OCI-LY7 (cell line): ENCODE results near the gene CEP97. TPM values are rescaled to one million over a fixed set of nuclear protein-coding genes. Genes with fewer than 3 reads are reported as not detected.

ENCODE experiments used
- BruUV-seq: library from RNA; stranded (reverse); fragments of 400-500 nt; replicated peaks from 2 replicates; lab custom pipeline; 2021; lab: Mats Ljungman, UMichigan
- CTCF ChIA-PET: fragments of 300-600 bp; sonication (Branson Sonifier 250); formaldehyde crosslinking; loops from one replicate; lab custom pipeline; 2022; ENCODE audit warnings: antibody characterized with exemption; ENCODE audit not compliant: unreplicated experiment; lab: Charles Lee
- POLR2A ChIA-PET: fragments of 300-600 bp; sonication (Branson Sonifier 250); formaldehyde crosslinking; loops from one replicate; lab custom pipeline; 2022; ENCODE audit warnings: antibody characterized with exemption; lab: Charles Lee
- DNase-seq: peaks from one replicate; pipeline ENCODE4 v3.0.0-alpha.2; 2015; ENCODE audit warnings: low spot score
- H2AFZ ChIP-seq: fragments of 200-600 bp; sonication (generic), shearing (Covaris generic); 2 replicates; pipeline ENCODE4 v1.6.1; 2014; ENCODE audit warnings: mild to moderate bottlenecking, antibody characterized with exemption, low read length, moderate library complexity
- H3K27ac ChIP-seq: fragments of 200-600 bp; sonication (generic); 2 replicates; pipeline ENCODE4 v1.5.1; 2014; ENCODE audit warnings: mixed run types, low read depth, mild to moderate bottlenecking, moderate library complexity, low read length, inconsistent platforms; ENCODE audit not compliant: poor library complexity, severe bottlenecking
- H3K36me3 ChIP-seq: fragments of 200-600 bp; sonication (generic); 2 replicates; pipeline ENCODE4 v1.6.1; 2014; ENCODE audit warnings: mild to moderate bottlenecking, antibody characterized with exemption, low read length, moderate library complexity, mixed read lengths; ENCODE audit not compliant: insufficient read depth
- H3K4me1 ChIP-seq: fragments of 200-600 bp; sonication (generic); 2 replicates; pipeline ENCODE4 v1.5.1; 2014; ENCODE audit warnings: mild to moderate bottlenecking, low read length; ENCODE audit not compliant: insufficient read depth, poor library complexity, severe bottlenecking
- H3K4me2 ChIP-seq: fragments of 200-600 bp; sonication (generic); 2 replicates; pipeline ENCODE4 v1.6.1; 2014; ENCODE audit warnings: mild to moderate bottlenecking, low read length
- H3K4me3 ChIP-seq: fragments of 200-600 bp; sonication (generic); 2 replicates; pipeline ENCODE4 v1.5.1; 2014; ENCODE audit warnings: mild to moderate bottlenecking, low read depth, low read length; ENCODE audit not compliant: poor library complexity, severe bottlenecking
- H3K79me2 ChIP-seq: fragments of 200-600 bp; sonication (generic); 2 replicates; pipeline ENCODE4 v1.6.1; 2016; ENCODE audit warnings: low read depth, mild to moderate bottlenecking, low read length, moderate library complexity, mixed read lengths; ENCODE audit not compliant: insufficient read depth
- H3K9me2 ChIP-seq: fragments of 200-600 bp; sonication (generic); 2 replicates; pipeline ENCODE4 v1.6.1; 2016; ENCODE audit warnings: mild to moderate bottlenecking, low read length, mixed read lengths; ENCODE audit not compliant: insufficient read depth
- H3K9me3 ChIP-seq: fragments of 200-600 bp; sonication (generic); 2 replicates; pipeline ENCODE4 v1.6.1; 2014; ENCODE audit warnings: mild to moderate bottlenecking, mixed run types, low read length, mixed read lengths
- H4K20me1 ChIP-seq: fragments of 200-600 bp; sonication (generic); 2 replicates; pipeline ENCODE4 v1.6.1; 2014; ENCODE audit warnings: mild to moderate bottlenecking, antibody characterized with exemption, low read length, moderate library complexity, mixed read lengths; ENCODE audit not compliant: insufficient read depth
- CTCF ChIP-seq: fragments of 200-600 bp; sonication (generic); conservative IDR thresholded peaks from 2 replicates; pipeline ENCODE4 v1.5.1; 2014; ENCODE audit warnings: mild to moderate bottlenecking, antibody characterized with exemption, low read length, moderate library complexity, mixed read lengths
- EZH2phosphoT487 ChIP-seq: fragments of 200-600 bp; sonication (generic); IDR thresholded peaks from 2 replicates; pipeline ENCODE4 v1.6.1; 2018; ENCODE audit warnings: low read depth, borderline replicate concordance, mild to moderate bottlenecking, mixed run types, antibody characterized with exemption, low read length, moderate library complexity, mixed read lengths
- intact Hi-C: fragments of 100-400 bp; cut with micrococcal nuclease; formaldehyde crosslinking; loops from one replicate; pipeline ENCODE4 v1.10.0; 2022; ENCODE audit not compliant: unreplicated experiment
- total RNA-seq, 2 experiments: library from RNA; depleted of rRNA in 1 of 2; stranded (reverse); fragments of >200 nt in 1 of 2; shearing (Covaris generic) in 1 of 2; gene quantifications; 2 replicates each; pipeline ENCODE4 v1.2.3, GENCODE V29; 2014 to 2022

CEP97 gene
- total RNA-seq, 2 experiments from 2014 or later: 27.3 to 43.5 TPM

- H3K27ac ChIP-seq: no peak overlapping the region
- TF ChIP-seq EZH2phosphoT487 (no peak), CTCF (no peak)
- H3K9me2 ChIP-seq: no peaks in the 10 kb centered on the region
- no TSS peak for BruUV-seq
- intact Hi-C loops: loop anchor here (10.0 kb wide), 1 partner anchor 325 kb away; no protein-coding TSS in a partner anchor
- H3K4me3 ChIP-seq: no peak overlapping the region
- DNase-seq: no peak
- peaks cover 42% of the 10 kb centered on the region for H3K36me3 ChIP-seq
- ChIA-PET CTCF (no interaction called here), POLR2A (interaction anchor here (0.5 to 1.6 kb wide), 6 partner anchors 8 to 415 kb away, joined by 3 to 6 read pairs (median 3); no protein-coding TSS in a partner anchor)
- peaks cover 15% of the 10 kb centered on the region; the same call in 1 of the 2 replicates for H3K79me2 ChIP-seq
- H3K4me1 ChIP-seq: peaks cover 26% of the 10 kb centered on the region
- H2AFZ ChIP-seq: no peak overlapping the region
- H3K4me2 ChIP-seq: no peak overlapping the region
- H4K20me1 ChIP-seq: no peaks in the 10 kb centered on the region
- H3K9me3 ChIP-seq: no peaks in the 10 kb centered on the region
Observed at GRCh38 chr3:101810022-101810418, 85.6 kb downstream of the CEP97 start.

DNA sequence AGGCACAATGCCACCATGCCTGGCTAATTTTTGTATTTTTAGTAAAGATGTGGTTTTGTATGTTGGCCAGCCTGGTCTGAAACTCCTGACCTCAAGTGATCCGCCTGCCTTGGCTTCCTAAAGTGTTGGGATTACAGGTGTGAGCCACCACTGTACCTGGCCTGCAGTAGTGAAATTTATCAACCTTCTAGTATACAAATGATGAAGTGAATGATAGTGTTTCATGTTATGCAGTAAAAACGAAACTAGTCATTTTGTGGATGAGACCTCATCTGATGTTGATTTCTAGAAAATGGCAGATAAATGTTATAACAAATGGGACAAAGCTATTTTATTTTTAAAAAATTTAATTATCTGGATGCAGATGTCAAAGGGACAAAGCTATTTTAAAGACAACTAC lies 87.5 kb downstream of the CEP97 start:
- TF ChIP-seq EZH2phosphoT487 (no peak), CTCF (no peak)
- no TSS peak for BruUV-seq
- no peaks in the 10 kb centered on the region for H3K9me2 ChIP-seq
- DNase-seq: no peak
- no peak overlapping the region for H3K4me3 ChIP-seq
- peaks cover 36% of the 10 kb centered on the region for H3K36me3 ChIP-seq
- ChIA-PET POLR2A (interaction anchor here (0.7 to 3.3 kb wide), 8 partner anchors 9 to 827 kb away, joined by 3 to 19 read pairs (median 4); partner anchors contain the start of gene NFKBIZ), CTCF (interaction anchor here (1.5 kb wide), 1 partner anchor 413 kb away, joined by 6 read pairs; no protein-coding TSS in a partner anchor)
- H3K4me2 ChIP-seq: no peak overlapping the region
- intact Hi-C loops: loop anchor here (10.0 kb wide), 1 partner anchor 323 kb away; no protein-coding TSS in a partner anchor
- H2AFZ ChIP-seq: no peak overlapping the region
- H3K79me2 ChIP-seq: peaks cover 11% of the 10 kb centered on the region; the same call in 1 of the 2 replicates
- H4K20me1 ChIP-seq: no peaks in the 10 kb centered on the region
- H3K27ac ChIP-seq: no peak overlapping the region
- no peaks in the 10 kb centered on the region for H3K9me3 ChIP-seq
- H3K4me1 ChIP-seq: peaks cover 29% of the 10 kb centered on the region

- Histone ChIP-seq H3K4me3 (no peak overlapping the region), H3K27ac (no peak overlapping the region), H4K20me1 (no peaks in the 10 kb centered on the region), H3K4me1 (peaks cover 39% of the 10 kb centered on the region), H3K79me2 (peaks cover 11% of the 10 kb centered on the region; the same call in 1 of the 2 replicates), H2AFZ (no peak overlapping the region), H3K9me3 (no peaks in the 10 kb centered on the region), H3K4me2 (no peak overlapping the region), H3K9me2 (no peaks in the 10 kb centered on the region), H3K36me3 (peaks cover 36% of the 10 kb centered on the region)
- intact Hi-C loops: loop anchor here (1.0 to 10.0 kb wide), 2 partner anchors 322 to 412 kb away; no protein-coding TSS in a partner anchor
- no peak for TF ChIP-seq CTCF
- POLR2A ChIA-PET: interaction anchor here (0.7 to 3.3 kb wide), 4 partner anchors 10 to 412 kb away, joined by 4 to 19 read pairs (median 4); no protein-coding TSS in a partner anchor
- CTCF ChIA-PET: interaction anchor here (0.9 to 1.5 kb wide), 2 partner anchors 412 to 416 kb away, joined by 3 to 6 read pairs; no protein-coding TSS in a partner anchor
- DNase-seq: no peak
- no TSS peak for BruUV-seq
Observed at GRCh38 chr3:101812895-101813294, 88.5 kb downstream of the CEP97 start.
